ENCODE results near the gene ASB4.
"Not testable (repeated sequence)": the region's sequence is repeated elsewhere in the genome, so short reads cannot be mapped to it uniquely, and the experiment has no call there.

The ASB4 gene, protein sequence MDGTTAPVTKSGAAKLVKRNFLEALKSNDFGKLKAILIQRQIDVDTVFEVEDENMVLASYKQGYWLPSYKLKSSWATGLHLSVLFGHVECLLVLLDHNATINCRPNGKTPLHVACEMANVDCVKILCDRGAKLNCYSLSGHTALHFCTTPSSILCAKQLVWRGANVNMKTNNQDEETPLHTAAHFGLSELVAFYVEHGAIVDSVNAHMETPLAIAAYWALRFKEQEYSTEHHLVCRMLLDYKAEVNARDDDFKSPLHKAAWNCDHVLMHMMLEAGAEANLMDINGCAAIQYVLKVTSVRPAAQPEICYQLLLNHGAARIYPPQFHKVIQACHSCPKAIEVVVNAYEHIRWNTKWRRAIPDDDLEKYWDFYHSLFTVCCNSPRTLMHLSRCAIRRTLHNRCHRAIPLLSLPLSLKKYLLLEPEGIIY

DNA sequence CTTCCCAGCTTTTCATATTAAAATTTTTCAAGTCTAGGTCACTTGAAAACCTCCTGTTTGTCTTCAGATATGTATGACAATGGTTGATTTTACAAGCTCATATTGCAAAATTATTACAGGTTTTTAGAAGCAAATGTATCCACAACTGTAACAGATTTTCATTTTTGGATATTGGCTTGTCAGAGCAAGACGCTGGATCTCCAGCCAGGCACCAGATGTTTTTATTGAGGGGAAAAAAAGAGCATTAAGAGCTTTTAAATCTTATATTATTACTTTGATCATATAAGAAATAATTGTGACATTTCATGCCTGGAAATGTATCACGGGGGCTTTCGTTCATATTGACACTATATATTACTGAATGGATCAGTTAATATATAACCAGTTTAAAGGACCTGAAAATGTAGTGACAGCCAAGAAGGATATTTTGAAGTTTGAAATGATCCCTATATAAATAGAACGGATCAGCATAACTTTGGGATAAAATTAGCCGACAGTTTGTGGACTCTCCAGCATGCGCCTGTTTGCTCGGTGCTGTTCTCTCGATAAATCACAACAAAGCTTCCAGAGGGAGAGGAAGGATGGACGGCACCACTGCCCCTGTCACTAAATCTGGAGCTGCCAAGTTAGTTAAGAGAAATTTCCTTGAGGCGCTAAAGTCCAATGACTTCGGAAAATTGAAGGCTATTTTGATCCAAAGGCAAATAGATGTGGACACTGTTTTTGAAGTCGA, at the start of gene ASB4:
ASB4 (plus strand) TSS at position 553 of the 733 bp plus-strand sequence; CDS start at position 582, 29 bp downstream.
- DNase-seq: no peak

- no peak for DNase-seq
These were observed 49.3 kb upstream of the ASB4 start for GRCh38 chr7:95436407-95436806.

GRCh38 chr7:95440394-95441038, 45.2 kb upstream of the ASB4 start:
- no peak for DNase-seq

- no peak for DNase-seq
These were observed 44.5 kb upstream of the ASB4 start for GRCh38 chr7:95441042-95441823.

DNA sequence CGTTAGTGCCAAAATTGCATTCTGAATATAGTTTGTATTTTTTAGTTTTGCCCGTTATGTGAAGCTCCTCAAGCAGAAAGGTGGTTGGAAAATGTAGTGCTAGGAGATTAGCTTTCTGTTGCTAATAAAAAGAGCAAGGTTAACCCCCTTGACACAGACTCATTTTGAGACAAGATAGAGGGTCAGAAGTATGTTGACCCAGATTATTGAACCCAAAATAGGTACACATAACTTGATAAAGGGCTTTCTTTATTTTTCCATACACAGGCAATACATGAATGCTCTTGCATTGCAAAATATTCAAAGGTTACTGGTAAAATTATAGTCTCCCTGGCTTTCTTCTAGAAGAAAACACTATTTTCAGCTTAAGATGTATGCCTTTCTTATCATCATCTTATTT, 40.9 kb upstream of the ASB4 start:
- no peak for DNase-seq

GRCh38 chr7:95446618-95447017, 39.1 kb upstream of the ASB4 start:
- no peak for DNase-seq

DNA sequence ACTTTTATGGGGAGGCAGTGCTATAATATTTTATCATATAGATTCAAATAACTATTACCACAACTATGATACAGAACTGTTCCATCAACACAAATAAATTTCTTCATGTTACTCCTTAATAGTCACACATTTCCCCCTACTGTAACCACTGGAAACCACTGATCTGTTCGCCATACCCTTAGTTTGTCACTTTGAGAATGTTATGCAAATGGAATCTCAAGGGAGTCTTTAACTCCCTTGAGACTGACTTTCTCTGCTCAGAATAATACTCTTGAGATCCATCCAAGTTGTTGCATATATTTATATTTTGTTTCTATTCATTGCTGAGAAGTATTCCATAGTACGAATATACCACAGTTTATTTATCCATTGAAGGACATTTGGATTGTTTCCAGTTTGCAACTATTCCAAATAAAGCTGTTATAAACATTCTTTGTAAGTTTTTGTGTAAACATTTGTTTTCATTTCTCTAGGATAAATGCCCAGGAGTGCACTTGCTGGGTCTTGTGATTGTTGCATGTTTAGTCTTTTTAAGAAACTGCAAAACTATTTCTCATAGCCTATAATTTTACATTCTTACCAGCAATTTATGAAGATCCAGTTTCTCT, 31.2 kb upstream of the ASB4 start:
- no peak for DNase-seq

DNA sequence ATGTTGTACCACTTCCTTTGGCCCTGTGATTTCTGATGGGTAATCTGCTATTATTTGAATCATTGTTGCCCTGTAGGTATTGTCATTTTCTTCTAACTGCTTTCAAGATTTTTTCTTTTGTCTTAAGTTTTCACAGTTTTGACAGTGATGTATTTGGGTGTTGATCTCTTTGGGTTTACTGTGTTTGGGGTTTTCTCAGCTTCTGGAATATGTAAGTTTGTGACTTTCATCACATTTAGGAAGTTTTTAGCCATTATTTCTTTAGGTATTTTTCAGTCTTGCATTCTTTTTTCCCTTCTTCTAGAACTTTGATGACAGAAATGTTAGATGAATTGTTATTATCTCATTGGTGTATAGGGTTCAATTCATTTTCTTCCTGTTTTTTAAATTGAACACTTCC, 27.8 kb upstream of the ASB4 start:
- DNase-seq: no peak

- DNase-seq: not testable (repeated sequence)
These were observed 25.1 kb upstream of the ASB4 start for GRCh38 chr7:95460653-95461052.

DNA sequence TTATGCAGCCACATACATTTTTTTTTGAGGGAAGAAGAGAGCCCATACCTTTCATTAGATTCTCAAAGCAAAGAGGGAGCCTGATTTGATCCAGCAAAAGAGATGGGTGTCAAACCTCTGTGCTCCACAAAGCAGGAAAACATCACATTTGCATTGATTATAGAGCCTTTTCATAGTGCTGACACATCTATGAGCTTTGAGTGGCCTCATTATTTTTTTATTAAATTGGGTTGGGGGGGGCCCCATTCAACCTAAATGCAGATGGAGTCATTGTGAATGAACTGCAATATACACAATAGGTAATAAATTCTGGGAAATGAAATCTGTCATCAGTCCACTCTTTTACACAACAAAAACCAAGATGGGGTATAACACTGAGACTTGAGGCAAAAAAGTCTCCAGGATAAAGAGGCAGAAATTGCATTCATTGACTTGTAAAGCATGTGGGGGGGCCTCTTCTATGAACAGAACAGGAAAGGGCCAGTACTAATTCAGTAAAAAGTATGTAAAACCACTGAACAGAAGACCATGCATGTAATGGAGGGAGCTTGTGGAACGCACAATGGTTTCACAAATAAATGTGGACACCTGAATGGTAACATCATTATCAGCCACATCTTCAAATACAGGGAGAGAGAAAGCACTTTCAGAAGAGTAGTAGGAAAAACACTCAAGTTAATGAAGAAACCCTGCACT, 17.7 kb upstream of the ASB4 start:
- no peak for DNase-seq

GRCh38 chr7:95469187-95469586, 16.6 kb upstream of the ASB4 start:
- DNase-seq: no peak

GRCh38 chr7:95469848-95470247, 15.9 kb upstream of the ASB4 start:
- no peak for DNase-seq

GRCh38 chr7:95470452-95470851, 15.3 kb upstream of the ASB4 start:
- no peak for DNase-seq

DNA sequence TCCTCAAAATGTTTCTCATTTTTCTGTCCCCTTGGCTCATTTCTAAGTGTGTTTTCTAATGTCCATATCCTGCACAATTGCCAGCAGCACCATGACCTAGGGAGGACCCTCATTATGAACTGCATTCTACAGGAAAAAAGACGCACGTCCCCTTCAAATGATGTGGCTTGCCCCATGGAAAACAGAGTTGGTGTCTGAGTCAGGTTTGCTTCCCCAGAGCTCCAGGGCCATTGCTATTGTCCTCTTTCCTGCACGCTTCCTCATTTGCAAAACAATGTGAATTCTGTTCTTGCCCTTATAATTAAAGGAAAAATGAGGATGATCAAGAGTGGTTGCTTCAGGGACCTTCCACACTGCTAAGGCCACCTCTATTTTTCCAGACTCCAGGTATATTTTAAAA, 14.7 kb upstream of the ASB4 start:
- DNase-seq: no peak

DNA sequence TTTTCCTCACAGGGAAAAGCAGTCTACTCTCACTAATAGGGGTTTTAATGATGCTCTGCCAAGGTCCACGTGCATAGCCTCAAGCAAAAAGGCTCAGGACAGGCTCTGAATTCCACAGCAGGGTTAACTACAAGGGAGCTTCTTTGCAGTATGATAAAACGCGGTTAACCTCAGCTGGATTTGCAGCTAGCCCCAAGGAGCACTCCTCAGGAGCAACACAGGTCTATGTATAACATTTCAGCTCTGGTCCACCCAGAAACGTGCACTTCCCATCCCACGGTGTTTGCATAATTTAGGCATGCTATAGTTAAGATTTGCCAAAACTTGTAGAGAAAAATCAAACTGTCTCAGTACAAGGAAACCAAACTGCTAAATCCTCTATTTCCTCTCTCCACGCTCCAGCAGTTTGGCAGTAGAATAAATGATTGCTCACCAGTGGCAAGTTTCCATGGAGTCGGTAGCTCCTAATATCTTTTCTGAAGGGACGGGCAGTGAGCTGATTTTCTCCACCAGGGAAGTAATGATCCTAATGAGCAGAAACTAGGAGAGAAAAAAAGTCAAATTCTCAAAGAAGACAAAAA, 13.1 kb upstream of the ASB4 start:
- DNase-seq: no peak

DNA sequence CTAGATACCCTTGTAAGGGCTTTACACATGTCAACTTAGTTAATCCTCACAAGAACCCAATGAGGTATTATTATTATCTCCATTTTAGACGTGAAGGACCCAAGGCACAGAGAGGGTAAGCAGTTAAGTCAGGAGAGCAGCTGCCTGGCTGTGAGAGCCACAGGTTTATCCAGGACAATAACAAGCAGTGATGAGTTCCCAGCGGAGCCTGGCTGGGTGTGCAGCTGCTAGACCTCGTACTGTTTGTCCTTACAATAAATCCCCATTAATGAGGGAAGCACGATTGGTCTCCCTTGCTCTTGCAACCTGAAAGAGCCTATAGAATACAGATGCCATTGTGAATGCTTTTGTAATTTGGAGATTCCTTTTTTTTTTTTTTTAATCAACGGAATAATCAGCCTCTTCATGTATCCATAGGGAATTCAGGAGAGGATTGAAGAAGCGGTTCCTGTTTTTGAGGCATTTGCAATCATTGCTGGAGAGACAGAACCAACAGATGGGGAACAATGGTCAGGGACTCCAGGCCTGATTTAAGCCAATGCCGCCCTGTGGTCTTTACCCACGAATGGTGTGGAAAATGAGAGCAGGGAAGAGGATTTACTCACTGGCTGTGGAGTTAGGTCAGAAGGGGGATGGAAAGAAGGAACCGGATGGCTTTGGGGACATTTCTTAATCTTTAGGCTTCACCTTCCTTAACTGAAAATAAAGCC, 12.3 kb upstream of the ASB4 start:
- no peak for DNase-seq

- no peak for DNase-seq
These were observed 9.5 kb upstream of the ASB4 start for GRCh38 chr7:95476072-95476847.

DNA sequence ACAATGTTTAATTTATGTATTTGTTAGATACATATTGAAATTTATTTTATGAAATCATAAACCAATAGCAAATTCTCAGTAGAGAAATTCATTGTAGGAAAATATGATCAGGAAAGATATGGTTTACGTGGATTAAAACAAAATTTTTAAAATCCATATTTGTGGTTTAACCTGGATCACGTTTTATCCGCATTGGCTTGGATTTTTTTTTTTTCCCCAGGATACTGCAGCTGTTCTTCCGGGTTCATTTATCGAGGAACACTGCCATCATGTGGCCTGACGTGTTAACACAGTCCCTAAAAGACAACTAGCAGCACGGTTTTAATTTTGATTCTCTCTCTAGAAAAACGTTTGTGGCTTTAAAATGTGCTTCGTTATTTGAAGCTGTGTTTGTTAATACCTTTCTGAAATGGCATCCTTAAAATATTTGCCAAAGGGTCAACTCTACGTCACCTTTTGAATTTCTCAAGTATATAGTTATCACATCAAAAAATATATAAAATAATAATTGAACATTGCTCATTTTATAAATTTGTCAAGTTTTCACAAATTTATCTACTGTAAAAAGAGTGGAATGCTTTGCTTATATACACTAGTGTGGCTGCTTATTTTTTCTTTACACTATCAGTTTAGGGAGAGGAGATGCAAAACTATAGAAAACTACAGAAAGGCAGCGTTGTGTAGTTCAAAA, 8.7 kb upstream of the ASB4 start:
- DNase-seq: peak; percentile 28

DNA sequence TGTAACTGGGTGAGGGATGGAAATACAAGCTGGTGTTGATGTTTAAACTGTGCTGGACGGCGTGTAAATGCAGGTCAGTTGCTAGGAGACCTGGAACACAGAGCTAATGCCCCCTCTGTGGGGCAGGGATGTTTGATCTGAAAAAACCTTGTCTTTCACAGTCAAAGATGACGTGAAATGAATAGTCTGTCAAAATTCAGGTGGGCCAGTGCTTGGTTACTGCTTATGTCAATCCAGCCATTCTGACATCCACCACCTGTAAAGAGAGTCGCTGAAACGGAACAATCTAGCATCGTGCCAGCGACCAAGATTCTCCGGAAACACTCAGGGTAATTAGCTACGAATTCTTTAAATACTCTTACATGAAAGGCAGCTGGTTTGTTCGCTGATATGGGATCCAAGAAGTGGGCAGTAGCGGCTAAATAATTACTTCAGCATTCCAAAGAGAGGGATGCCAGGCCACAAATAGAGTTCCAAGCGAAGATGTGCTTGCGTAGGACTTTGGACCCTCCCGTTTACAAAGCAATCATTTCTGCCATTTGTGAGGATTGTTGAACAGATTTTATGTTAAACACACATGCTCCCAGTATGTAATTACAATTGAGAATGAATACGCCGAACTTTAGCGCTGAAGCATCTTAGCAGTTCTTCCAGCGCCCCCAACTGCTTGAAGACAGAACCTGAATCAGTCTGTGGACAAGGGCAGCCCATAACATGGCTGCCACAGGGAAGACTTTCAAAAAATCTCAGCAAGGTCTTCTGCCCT, 7.3 kb upstream of the ASB4 start:
- no peak for DNase-seq

All from NK-92 treated with Interleukin-12 subunit alpha and Interleukin-12 subunit beta, amount 100 ng/mL, for 24 hours (cell line).